Measurements from ENCODE around the gene AMOTL1.

The AMOTL1 gene

DNA sequence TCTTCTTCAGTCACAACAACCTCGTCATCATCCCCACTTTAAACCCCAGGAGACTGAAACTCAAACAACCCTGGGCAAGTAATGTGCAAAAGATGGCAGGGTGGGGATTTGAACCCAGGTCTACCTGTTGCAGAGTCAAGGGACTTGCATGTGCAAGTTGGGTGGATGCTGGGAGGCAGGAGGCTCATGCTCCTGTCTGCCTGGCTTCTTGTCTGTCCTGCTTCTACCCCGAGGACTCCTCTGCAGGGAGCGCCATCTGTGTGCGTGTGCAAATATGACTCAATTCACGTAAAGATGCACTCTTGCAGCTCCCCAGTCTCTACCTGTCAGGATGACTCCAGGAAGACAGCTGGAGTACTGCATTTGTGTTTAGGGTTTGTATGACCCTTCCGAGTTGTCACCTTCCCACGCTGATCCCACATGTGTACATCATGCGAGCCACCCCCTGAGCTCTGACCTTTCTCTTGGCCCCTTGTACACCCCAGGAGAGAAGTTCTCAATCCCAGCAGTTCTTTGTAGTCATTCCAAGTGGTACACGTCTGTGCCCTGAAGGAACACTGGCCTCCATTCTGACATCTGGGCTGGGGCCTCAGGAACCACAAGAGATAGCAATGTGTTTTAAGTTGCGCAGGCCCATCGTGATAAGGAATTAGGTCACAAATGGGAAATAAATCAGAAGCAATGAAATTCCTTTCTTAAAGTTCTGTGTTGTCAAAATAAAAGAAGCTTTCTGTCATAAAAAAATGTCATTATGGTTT, 109.5 kb downstream of the AMOTL1 start:
- no peak overlapping the region for H3K4me3 ChIP-seq (ENCODE audit: low read length)
- peak overlapping the region; percentile 69 for H3K27ac ChIP-seq (ENCODE audit: low read depth, low read length)
- no peak overlapping the region for H3K9ac ChIP-seq (ENCODE audit: low read length)
- no peaks in the 10 kb centered on the region for H3K27me3 ChIP-seq (ENCODE audit: control insufficient read depth, insufficient read depth, low read length)
- H3K36me3 ChIP-seq (ENCODE audit: control insufficient read depth, insufficient read depth, low read length) = no peaks in the 10 kb centered on the region
- H3K4me1 ChIP-seq (ENCODE audit: control insufficient read depth, insufficient read depth, low read length) = peaks cover 23% of the 10 kb centered on the region

DNA sequence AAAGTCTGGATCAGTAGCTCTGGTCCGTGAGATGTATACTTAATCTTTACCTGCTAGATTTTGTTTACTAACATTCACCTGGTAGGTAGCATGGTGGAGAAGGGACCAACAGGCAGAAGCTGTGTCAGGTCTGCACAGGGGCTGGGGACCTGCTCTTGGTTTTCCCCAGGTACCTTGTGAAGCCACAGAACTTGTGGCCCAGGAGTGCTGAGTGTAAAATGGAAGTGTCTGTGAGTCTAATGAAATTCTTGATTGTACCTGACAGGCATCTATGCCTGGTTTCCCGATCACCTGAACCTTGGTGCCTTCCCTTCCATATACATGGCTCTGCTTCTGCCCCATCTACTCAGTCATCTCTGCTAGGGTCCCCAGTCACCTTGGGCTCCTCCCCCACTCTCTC, 110.8 kb downstream of the AMOTL1 start:
- Histone ChIP-seq H3K4me3 (ENCODE audit: low read length) (no peak overlapping the region), H3K4me1 (ENCODE audit: control insufficient read depth, insufficient read depth, low read length) (peaks cover 23% of the 10 kb centered on the region), H3K27ac (ENCODE audit: low read depth, low read length) (no peak overlapping the region), H3K36me3 (ENCODE audit: control insufficient read depth, insufficient read depth, low read length) (no peaks in the 10 kb centered on the region), H3K9ac (ENCODE audit: low read length) (no peak overlapping the region), H3K27me3 (ENCODE audit: control insufficient read depth, insufficient read depth, low read length) (no peaks in the 10 kb centered on the region)

- peaks cover 21% of the 10 kb centered on the region for H3K4me1 ChIP-seq (ENCODE audit: control insufficient read depth, insufficient read depth, low read length)
- H3K27ac ChIP-seq (ENCODE audit: low read depth, low read length) = no peak overlapping the region
- no peaks in the 10 kb centered on the region for H3K27me3 ChIP-seq (ENCODE audit: control insufficient read depth, insufficient read depth, low read length)
- no peak overlapping the region for H3K9ac ChIP-seq (ENCODE audit: low read length)
- H3K4me3 ChIP-seq (ENCODE audit: low read length) = no peak overlapping the region
- H3K36me3 ChIP-seq (ENCODE audit: control insufficient read depth, insufficient read depth, low read length) = no peaks in the 10 kb centered on the region
These were observed 112.1 kb downstream of the AMOTL1 start for GRCh38 chr11:94880216-94880615.

- Histone ChIP-seq H3K36me3 (ENCODE audit: control insufficient read depth, insufficient read depth, low read length) (no peaks in the 10 kb centered on the region), H3K4me1 (ENCODE audit: control insufficient read depth, insufficient read depth, low read length) (no peaks in the 10 kb centered on the region), H3K4me3 (ENCODE audit: low read length) (no peak overlapping the region), H3K27me3 (ENCODE audit: control insufficient read depth, insufficient read depth, low read length) (no peaks in the 10 kb centered on the region), H3K9ac (ENCODE audit: low read length) (no peak overlapping the region), H3K27ac (ENCODE audit: low read depth, low read length) (no peak overlapping the region)
These were observed 114.8 kb downstream of the AMOTL1 start for GRCh38 chr11:94882931-94883330.

- Histone ChIP-seq H3K4me3 (ENCODE audit: low read length) (no peak overlapping the region), H3K9ac (ENCODE audit: low read length) (no peak overlapping the region), H3K36me3 (ENCODE audit: control insufficient read depth, insufficient read depth, low read length) (no peaks in the 10 kb centered on the region), H3K4me1 (ENCODE audit: control insufficient read depth, insufficient read depth, low read length) (no peaks in the 10 kb centered on the region), H3K27me3 (ENCODE audit: control insufficient read depth, insufficient read depth, low read length) (no peaks in the 10 kb centered on the region), H3K27ac (ENCODE audit: low read depth, low read length) (no peak overlapping the region)
These were observed 115.7 kb downstream of the AMOTL1 start for GRCh38 chr11:94883878-94884277.

GRCh38 chr11:94884376-94884775, 116.2 kb downstream of the AMOTL1 start:
- Histone ChIP-seq H3K27me3 (ENCODE audit: control insufficient read depth, insufficient read depth, low read length) (no peaks in the 10 kb centered on the region), H3K4me3 (ENCODE audit: low read length) (no peak overlapping the region), H3K36me3 (ENCODE audit: control insufficient read depth, insufficient read depth, low read length) (no peaks in the 10 kb centered on the region), H3K27ac (ENCODE audit: low read depth, low read length) (no peak overlapping the region), H3K9ac (ENCODE audit: low read length) (no peak overlapping the region), H3K4me1 (ENCODE audit: control insufficient read depth, insufficient read depth, low read length) (no peaks in the 10 kb centered on the region)

DNA sequence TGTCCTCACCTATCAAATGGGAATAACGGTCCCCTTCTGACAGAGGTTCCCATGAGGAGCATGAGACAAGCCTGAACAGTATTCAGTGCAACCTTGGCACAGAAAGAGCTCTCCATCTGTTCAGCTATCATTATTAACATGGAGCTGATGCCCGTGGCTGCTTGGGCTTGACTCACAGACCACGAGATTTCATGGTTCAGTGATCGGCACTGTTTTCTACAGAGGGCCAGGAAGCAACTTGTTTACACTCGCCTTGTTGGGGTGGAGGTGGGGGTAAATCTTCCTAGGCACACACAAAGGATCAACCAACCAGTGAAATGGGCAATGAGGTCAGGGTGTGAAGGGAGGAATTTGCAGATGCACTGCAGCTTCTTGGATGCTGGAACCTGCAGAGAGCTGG, 117.0 kb downstream of the AMOTL1 start:
- Histone ChIP-seq H3K27ac (ENCODE audit: low read depth, low read length) (no peak overlapping the region), H3K36me3 (ENCODE audit: control insufficient read depth, insufficient read depth, low read length) (no peaks in the 10 kb centered on the region), H3K4me1 (ENCODE audit: control insufficient read depth, insufficient read depth, low read length) (no peaks in the 10 kb centered on the region), H3K4me3 (ENCODE audit: low read length) (no peak overlapping the region), H3K9ac (ENCODE audit: low read length) (no peak overlapping the region), H3K27me3 (ENCODE audit: control insufficient read depth, insufficient read depth, low read length) (no peaks in the 10 kb centered on the region)

DNA sequence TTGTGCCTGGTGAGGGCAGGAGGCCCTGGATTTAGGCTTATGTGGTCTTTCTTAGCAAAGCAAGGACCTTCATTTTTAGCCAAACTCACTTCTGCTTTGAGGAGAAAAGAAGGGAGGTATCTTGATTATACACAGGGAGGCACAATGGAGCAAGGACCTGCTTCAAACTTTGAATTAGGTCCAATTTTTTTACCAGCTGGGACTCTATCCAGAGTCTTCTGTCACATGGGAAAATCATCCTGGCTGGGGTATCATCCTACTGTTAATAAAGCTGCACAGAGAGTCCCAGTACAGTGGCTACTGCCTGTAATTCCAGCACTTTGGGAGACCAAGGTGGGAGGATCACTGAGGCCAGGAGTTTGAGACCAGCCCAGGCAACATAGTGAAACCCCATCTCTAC, 117.4 kb downstream of the AMOTL1 start:
- Histone ChIP-seq H3K27ac (ENCODE audit: low read depth, low read length) (no peak overlapping the region), H3K36me3 (ENCODE audit: control insufficient read depth, insufficient read depth, low read length) (no peaks in the 10 kb centered on the region), H3K4me1 (ENCODE audit: control insufficient read depth, insufficient read depth, low read length) (no peaks in the 10 kb centered on the region), H3K27me3 (ENCODE audit: control insufficient read depth, insufficient read depth, low read length) (no peaks in the 10 kb centered on the region), H3K9ac (ENCODE audit: low read length) (no peak overlapping the region), H3K4me3 (ENCODE audit: low read length) (no peak overlapping the region)

GRCh38 chr11:94888204-94888603, 120.0 kb downstream of the AMOTL1 start:
- Histone ChIP-seq H3K27ac (ENCODE audit: low read depth, low read length) (no peak overlapping the region), H3K36me3 (ENCODE audit: control insufficient read depth, insufficient read depth, low read length) (no peaks in the 10 kb centered on the region), H3K9ac (ENCODE audit: low read length) (no peak overlapping the region), H3K4me1 (ENCODE audit: control insufficient read depth, insufficient read depth, low read length) (no peaks in the 10 kb centered on the region), H3K4me3 (ENCODE audit: low read length) (no peak overlapping the region), H3K27me3 (ENCODE audit: control insufficient read depth, insufficient read depth, low read length) (no peaks in the 10 kb centered on the region)

DNA sequence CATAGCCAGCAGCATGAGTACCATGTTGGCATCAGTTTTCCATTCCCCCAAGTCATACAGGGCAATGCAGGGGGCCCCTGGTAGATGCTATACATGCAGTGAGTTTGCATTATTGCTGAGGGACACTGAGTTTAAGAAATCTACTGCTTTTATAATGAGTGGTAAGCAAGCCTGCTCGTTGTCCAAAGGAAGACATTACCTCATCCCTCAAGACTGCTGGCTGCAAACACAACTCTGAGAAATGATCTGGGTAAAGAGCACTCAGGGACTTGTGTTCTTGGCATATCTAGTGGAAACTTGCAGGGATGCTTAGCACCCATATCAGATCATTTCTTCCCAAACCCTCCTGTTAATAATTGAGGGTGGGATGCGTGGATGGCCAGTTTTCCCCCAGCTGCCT, 127.3 kb downstream of the AMOTL1 start:
- no peaks in the 10 kb centered on the region for H3K4me1 ChIP-seq (ENCODE audit: control insufficient read depth, insufficient read depth, low read length)
- H3K27me3 ChIP-seq (ENCODE audit: control insufficient read depth, insufficient read depth, low read length) = no peaks in the 10 kb centered on the region
- no peak overlapping the region for H3K27ac ChIP-seq (ENCODE audit: low read depth, low read length)
- no peaks in the 10 kb centered on the region for H3K36me3 ChIP-seq (ENCODE audit: control insufficient read depth, insufficient read depth, low read length)
- H3K9ac ChIP-seq (ENCODE audit: low read length) = no peak overlapping the region
- no peak overlapping the region for H3K4me3 ChIP-seq (ENCODE audit: low read length)

- Histone ChIP-seq H3K4me1 (ENCODE audit: control insufficient read depth, insufficient read depth, low read length) (no peaks in the 10 kb centered on the region), H3K27ac (ENCODE audit: low read depth, low read length) (no peak overlapping the region), H3K36me3 (ENCODE audit: control insufficient read depth, insufficient read depth, low read length) (no peaks in the 10 kb centered on the region), H3K27me3 (ENCODE audit: control insufficient read depth, insufficient read depth, low read length) (no peaks in the 10 kb centered on the region), H3K4me3 (ENCODE audit: low read length) (no peak overlapping the region), H3K9ac (ENCODE audit: low read length) (no peak overlapping the region)
These were observed 127.8 kb downstream of the AMOTL1 start for GRCh38 chr11:94895971-94896370.

DNA sequence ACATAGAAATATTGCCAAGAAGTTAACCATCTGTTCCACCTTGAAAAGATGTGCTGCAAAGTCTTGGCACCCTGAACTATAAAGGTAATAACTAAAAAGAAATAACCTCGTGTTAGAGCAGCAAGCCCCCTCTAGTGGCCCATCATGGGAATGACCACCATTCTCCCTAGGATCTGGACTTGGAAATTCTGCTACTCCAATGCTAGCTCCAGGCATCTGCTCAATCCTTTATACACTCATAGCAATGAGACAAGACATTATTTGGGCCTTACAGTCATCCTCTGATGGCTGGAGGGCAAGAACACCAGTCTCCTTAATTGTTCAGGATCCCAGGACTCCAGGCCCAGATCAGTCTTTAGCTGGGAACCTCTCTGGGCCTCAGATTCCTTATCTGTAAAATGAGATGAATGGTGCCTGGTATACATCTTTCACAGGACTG, 129.2 kb downstream of the AMOTL1 start:
- H3K27ac ChIP-seq (ENCODE audit: low read depth, low read length) = no peak overlapping the region
- H3K36me3 ChIP-seq (ENCODE audit: control insufficient read depth, insufficient read depth, low read length) = no peaks in the 10 kb centered on the region
- no peaks in the 10 kb centered on the region for H3K4me1 ChIP-seq (ENCODE audit: control insufficient read depth, insufficient read depth, low read length)
- H3K9ac ChIP-seq (ENCODE audit: low read length) = no peak overlapping the region
- H3K27me3 ChIP-seq (ENCODE audit: control insufficient read depth, insufficient read depth, low read length) = no peaks in the 10 kb centered on the region
- no peak overlapping the region for H3K4me3 ChIP-seq (ENCODE audit: low read length)

GRCh38 chr11:94907226-94907625, 139.1 kb downstream of the AMOTL1 start:
- Histone ChIP-seq H3K4me3 (ENCODE audit: low read length) (no peak overlapping the region), H3K36me3 (ENCODE audit: control insufficient read depth, insufficient read depth, low read length) (no peaks in the 10 kb centered on the region), H3K4me1 (ENCODE audit: control insufficient read depth, insufficient read depth, low read length) (no peaks in the 10 kb centered on the region), H3K27ac (ENCODE audit: low read depth, low read length) (no peak overlapping the region), H3K9ac (ENCODE audit: low read length) (no peak overlapping the region), H3K27me3 (ENCODE audit: control insufficient read depth, insufficient read depth, low read length) (no peaks in the 10 kb centered on the region)

All from rectal smooth muscle tissue (tissue), 1 donor.